Measurements from ENCODE around the gene EFEMP2. TPM values are rescaled to one million over a fixed set of nuclear protein-coding genes. Genes with fewer than 3 reads are reported as not detected.
A peak's percentile ranks its signal among the peaks of the same experiment; 100 is the strongest.

EFEMP2 gene
- total RNA-seq, 1 experiment from 2014 or later: 13.2 TPM

DNA sequence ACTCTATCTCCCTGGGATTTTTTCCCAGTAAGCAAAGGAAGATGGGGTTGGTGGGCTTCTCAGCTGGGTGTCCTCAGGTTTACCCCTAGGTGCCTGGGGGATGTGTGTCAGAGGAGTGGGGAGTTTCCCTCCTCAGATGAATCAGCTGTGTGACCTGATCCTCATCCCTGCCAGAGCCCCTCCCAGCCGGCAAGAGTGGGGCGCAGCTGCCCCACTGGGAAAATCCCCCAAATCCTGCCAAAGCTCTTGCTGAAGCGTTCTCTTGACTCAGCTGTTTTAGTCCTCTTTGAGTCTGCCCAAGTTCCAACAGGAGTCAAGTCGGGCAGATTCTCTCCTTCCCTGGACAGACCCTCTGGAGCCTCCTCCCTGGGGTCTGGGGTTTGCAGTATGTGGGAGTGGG is 40.2 kb upstream of the EFEMP2 start:
- DNase-seq: peak; percentile 35
- H3K4me3 ChIP-seq (ENCODE audit: insufficient read depth, low read depth, low read length): no peak overlapping the region
- no peaks in the 10 kb centered on the region; the same call in 1 of the 2 replicates for H3K27me3 ChIP-seq (ENCODE audit: control insufficient read depth, insufficient read depth, low read length)
- no peaks in the 10 kb centered on the region for H3K36me3 ChIP-seq (replicated peaks; ENCODE audit: control insufficient read depth, insufficient read depth, low read length)

DNA sequence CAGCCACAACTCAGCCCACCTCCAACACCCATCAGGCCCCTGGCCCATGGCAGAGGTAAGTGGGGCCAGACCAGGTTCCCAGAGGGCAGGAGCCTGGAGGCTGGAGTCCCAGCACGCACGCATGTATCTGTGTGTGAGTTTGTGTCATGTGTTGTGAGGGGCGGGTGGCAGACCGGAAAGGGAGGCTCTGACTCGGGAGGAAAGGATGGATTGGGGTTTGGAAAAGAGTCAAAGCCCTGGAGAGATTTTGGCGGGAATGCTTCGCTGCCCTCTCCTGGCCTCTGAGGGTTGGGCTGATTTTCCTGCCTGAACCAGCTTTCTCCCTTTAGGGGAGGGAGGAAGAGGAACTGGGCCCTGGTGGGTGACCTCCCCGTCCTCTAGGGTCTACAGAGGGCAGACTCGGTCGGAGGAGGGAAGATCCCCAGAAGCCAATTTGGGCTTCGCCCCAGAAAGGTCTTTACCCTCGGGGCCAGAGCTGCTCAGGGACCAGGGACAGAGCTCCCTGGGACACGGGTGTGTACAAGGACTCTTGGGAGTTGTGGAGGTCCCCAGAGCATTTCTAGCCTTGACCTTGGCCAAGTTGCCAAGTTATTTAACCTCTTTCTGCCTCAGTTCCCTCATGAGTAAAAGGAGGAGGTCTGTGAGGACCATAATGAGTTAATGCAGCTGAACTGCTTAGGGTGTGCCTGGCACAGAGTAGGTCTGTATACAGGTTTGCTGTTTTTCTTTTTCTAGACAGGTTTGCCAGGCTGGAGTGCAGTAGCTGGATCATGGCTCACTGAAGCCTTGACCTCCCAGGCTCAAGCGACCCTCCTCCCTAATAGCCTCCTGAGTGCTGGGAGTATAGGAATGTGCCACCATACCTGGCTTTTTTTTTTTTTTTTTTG is 39.3 kb upstream of the EFEMP2 start:
- Histone ChIP-seq H3K36me3 (replicated peaks; ENCODE audit: control insufficient read depth, insufficient read depth, low read length) (no peaks in the 10 kb centered on the region), H3K4me3 (ENCODE audit: insufficient read depth, low read depth, low read length) (no peak overlapping the region), H3K27me3 (ENCODE audit: control insufficient read depth, insufficient read depth, low read length) (no peaks in the 10 kb centered on the region; the same call in 1 of the 2 replicates)
- peak; percentile 89 for DNase-seq

DNA sequence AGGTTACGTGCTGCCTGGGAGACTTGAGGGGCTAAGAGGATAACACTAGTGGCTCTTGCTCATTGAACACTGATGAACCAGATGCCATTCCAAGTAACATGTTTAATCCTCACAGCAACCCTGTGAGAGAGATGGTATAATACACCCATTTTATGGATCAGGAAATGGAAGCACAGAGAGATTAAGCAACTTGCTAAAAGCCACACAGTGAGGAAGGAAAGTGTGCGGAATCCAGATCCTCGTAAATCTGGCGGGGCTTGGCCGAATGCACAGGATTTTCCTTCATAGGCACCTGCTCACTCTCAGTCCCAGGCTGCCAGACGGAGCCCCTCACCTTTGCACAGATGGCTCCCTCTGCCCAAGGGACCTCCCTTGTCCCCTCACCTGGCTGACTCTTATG is 35.3 kb upstream of the EFEMP2 start:
- Histone ChIP-seq H3K36me3 (replicated peaks; ENCODE audit: control insufficient read depth, insufficient read depth, low read length) (no peaks in the 10 kb centered on the region), H3K27me3 (ENCODE audit: control insufficient read depth, insufficient read depth, low read length) (no peaks in the 10 kb centered on the region; the same call in none of the 2 replicates), H3K4me3 (ENCODE audit: insufficient read depth, low read depth, low read length) (no peak overlapping the region)
- no peak for DNase-seq

DNA sequence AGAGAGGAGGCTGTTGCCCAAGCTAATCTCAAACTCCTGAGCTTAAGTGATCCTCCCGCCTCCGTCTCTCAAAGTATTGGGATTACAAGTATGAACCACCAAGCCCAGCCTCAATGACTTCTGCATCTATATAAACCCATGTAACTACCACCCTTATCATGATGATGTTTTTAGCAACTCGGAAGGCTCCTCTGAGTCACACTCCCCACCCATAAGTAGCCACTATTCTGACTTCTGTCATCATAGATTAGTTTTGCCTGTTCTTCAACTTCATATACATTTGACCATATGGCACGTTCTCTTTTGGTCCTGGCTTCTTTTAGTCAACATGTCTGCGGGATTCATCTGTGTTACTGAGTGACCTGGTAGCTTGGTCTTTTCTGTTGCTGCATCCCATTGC is 34.0 kb upstream of the EFEMP2 start:
- no peaks in the 10 kb centered on the region for H3K36me3 ChIP-seq (replicated peaks; ENCODE audit: control insufficient read depth, insufficient read depth, low read length)
- no peak overlapping the region for H3K4me3 ChIP-seq (ENCODE audit: insufficient read depth, low read depth, low read length)
- peaks cover 8% of the 10 kb centered on the region for H3K27me3 ChIP-seq (ENCODE audit: control insufficient read depth, insufficient read depth, low read length)
- DNase-seq: no peak

DNA sequence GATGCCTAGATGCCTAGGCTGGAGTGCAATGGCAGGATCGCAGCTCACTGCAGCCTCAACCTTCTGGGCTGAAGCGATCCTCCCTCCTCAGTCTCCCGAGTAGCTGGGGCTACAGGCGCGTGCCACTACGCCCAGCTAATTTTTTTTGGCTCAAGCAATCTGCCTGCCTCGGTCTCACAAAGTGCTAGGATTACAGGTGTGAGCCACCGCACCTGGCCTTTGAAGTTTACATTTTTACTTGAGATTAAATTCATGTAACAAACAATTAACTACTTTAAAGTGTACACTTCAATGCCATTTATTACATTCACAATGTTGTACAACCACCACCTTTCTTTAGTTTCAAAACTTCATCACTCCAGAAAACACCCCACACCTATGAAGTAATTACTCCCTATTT is 31.1 kb upstream of the EFEMP2 start:
- DNase-seq: no peak
- Histone ChIP-seq H3K36me3 (replicated peaks; ENCODE audit: control insufficient read depth, insufficient read depth, low read length) (no peaks in the 10 kb centered on the region), H3K27me3 (ENCODE audit: control insufficient read depth, insufficient read depth, low read length) (peaks cover 30% of the 10 kb centered on the region), H3K4me3 (ENCODE audit: insufficient read depth, low read depth, low read length) (no peak overlapping the region)

DNA sequence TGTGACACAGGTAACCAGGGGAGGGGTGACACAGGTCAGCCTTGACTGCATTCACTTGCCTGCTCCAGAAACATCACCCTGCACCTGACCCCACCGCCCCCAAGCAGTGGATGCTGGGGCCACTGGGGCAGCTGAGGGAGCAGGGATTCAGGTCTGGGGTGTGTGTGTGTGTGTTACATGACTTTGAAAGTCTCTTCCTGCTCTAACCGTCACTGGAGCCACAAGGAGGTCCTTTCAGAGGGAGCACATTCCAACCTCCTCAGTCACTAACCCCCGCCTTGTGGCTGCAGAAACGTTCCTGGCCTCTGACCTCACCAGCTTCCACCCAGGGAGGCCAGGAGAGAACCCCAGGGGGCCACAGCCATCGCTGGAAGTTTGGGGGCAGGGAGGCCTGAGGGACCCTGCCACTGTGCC is 30.5 kb upstream of the EFEMP2 start:
- Histone ChIP-seq H3K27me3 (ENCODE audit: control insufficient read depth, insufficient read depth, low read length) (peaks cover 36% of the 10 kb centered on the region), H3K4me3 (ENCODE audit: insufficient read depth, low read depth, low read length) (no peak overlapping the region), H3K36me3 (replicated peaks; ENCODE audit: control insufficient read depth, insufficient read depth, low read length) (no peaks in the 10 kb centered on the region)
- peak; percentile 76 for DNase-seq

DNA sequence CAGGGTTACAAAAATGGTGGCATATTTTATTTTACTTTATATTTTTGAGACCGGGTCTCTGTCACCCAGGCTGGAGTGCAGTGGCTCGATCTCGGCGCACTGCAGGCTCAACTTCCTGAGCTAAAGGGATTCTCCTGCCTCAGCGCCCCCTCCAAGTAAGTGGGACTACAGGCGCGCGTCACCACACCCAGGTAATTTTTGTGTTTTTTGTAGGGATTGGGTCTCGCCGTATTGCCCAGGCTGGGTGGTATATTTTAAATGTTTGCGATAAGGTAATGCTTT is 28.2 kb upstream of the EFEMP2 start:
- peaks cover 36% of the 10 kb centered on the region for H3K27me3 ChIP-seq (ENCODE audit: control insufficient read depth, insufficient read depth, low read length)
- H3K4me3 ChIP-seq (ENCODE audit: insufficient read depth, low read depth, low read length): no peak overlapping the region; the same call in 1 of the 2 replicates
- no peaks in the 10 kb centered on the region; the same call in 1 of the 2 replicates for H3K36me3 ChIP-seq (replicated peaks; ENCODE audit: control insufficient read depth, insufficient read depth, low read length)
- DNase-seq: no peak

DNA sequence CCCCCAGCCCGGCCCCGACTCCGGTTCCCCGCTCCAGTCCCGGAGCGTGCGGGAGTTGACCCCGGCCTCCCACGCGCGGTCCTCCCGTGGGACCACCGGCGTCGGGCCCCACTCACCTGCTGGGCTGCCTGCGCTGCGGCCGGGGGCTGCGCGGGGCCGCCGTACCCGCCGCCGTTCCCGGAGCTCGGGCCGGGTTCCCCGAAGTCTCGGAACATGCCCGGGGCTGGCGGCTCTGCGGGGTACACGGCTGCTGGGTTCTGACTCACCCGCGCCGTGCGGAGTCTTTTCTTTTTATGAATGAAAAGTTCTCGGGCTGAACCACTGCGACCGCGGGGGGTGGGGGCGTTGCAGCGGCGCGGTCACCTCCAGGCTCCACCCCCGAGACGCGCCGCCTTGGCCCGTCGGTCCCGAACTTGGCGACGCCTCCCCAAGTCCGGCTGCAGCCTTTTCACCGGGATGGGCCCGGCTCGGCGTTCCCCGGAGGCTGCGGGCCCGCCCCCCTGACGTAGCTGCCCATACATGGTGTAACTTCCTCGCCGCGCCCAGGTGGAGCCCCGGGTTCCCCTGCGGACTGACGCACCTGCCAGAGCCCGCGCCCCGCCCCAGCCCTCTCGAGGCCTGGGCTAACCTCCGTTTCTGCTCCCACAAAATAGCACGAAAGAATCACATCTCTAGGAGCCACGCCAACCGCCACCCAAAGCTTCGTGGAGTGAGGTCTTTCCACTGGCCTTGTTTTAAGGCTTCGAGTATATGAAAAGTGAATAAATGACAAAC is 27.7 kb upstream of the EFEMP2 start, which contains the start of gene FOSL1:
TSS of gene FOSL1 (minus strand) at position 264 of the 774 bp plus-strand sequence. CDS start at position 215, 49 bp downstream.
- peak; percentile 99 for DNase-seq
- H3K4me3 ChIP-seq (ENCODE audit: insufficient read depth, low read depth, low read length): peak within 1 kb of the TSS; percentile 61
- no peaks in the 10 kb centered on the region; the same call in 1 of the 2 replicates for H3K36me3 ChIP-seq (replicated peaks; ENCODE audit: control insufficient read depth, insufficient read depth, low read length)
- peaks cover 36% of the 10 kb centered on the region for H3K27me3 ChIP-seq (ENCODE audit: control insufficient read depth, insufficient read depth, low read length)

DNA sequence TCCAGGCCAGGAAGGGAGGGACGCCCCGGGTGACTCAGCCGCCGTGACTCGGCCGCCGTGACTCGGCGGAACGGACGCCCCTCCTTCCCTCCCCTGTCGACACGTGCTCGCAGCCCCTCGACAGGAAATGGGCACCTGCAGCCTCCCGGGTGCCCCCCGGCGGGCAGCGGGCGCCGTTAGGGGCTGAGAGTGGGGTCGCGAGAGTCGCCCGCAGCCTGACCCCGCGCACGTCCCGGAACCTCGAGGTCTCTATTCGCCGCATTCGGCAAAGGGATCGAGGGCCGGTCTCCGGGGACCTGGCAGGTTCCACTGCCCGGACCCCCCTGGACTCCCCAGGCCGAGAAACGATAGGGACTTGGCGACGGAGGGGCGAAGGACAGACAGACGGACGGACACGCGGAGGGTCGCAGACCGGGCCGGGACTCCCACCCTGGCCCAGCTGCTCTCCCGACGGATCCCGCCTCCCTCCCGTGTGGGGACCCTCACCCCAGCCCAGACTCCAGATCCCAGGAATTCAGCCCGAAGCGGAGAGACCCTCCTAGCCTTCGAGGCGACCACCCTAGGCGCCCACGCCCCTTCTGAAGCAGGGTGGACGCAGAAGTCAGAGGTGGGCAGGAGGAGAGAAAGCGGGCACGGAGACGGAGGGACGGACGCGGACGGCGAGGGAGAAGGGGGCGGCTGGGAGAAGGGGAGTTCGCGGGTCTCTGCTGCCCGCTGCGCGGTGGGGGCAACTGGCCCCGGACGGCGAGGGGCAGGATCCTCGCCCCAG is 26.9 kb upstream of the EFEMP2 start:
- peak; percentile 89 for DNase-seq
- peaks cover 36% of the 10 kb centered on the region for H3K27me3 ChIP-seq (ENCODE audit: control insufficient read depth, insufficient read depth, low read length)
- H3K36me3 ChIP-seq (replicated peaks; ENCODE audit: control insufficient read depth, insufficient read depth, low read length): no peaks in the 10 kb centered on the region; the same call in 1 of the 2 replicates

DNA sequence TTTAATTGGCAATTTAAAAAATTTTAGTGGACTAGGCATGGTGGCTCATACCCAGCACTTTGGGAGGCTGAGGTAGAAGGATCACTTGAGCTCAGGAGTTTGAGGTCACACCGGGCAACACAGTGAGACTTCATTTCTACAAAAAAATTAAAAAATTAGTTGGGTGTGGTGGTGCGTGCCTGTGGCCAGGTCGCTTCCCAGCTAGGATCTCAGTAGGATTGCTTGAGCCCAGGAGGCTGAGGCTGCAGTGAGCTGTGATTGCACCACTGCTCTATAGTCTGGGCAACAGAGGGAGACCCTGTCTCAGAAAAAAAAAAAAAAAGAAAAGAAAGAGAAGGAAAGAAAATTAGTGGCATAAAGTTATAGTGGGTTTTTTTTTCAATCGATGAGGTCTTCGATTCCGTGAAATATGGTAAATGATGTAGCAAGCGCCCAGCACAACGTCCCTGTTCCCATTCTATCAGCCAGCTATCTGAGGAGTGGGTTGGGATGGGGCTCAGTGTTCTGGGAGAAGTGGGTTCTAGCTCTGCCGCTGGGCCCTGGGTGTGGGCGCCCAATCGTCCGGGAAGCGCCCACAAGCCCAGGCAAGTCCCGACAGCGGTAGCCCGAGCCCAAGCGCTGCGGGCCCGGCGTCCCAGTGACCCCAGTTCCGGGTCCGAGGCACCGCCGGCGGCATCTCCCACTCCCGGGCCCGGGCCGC is 26.2 kb upstream of the EFEMP2 start:
- no peak for DNase-seq
- Histone ChIP-seq H3K27me3 (ENCODE audit: control insufficient read depth, insufficient read depth, low read length) (peaks cover 36% of the 10 kb centered on the region), H3K4me3 (ENCODE audit: insufficient read depth, low read depth, low read length) (peak overlapping the region; percentile 61), H3K36me3 (replicated peaks; ENCODE audit: control insufficient read depth, insufficient read depth, low read length) (no peaks in the 10 kb centered on the region; the same call in 1 of the 2 replicates)

More for the DNA sequence above, 26.9 kb upstream of the EFEMP2 start:
- H3K4me3 ChIP-seq (ENCODE audit: insufficient read depth, low read depth, low read length): peak overlapping the region; percentile 61

DNA sequence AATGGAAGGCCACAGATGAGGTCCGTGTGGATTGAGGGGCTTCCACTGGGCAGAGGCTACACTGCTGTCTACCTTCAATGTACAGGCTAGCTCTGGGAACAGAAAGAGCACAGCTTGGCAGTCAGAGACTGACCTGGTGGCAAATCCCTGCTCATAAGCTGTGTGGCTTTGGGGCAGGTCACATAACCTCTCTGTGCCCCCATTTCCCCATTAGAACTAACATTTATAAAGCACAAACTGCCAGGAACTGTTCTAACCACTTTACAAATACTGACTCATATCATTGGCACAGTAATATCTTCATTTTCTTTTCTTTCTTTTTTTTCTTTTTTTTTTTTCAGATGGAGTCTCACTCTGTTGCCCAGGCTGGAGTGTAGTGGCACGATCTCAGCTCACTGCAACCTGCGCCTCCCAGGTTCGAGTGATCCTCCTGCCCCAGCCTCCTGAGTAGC is 24.4 kb upstream of the EFEMP2 start:
- no peak for DNase-seq
- H3K4me3 ChIP-seq (ENCODE audit: insufficient read depth, low read depth, low read length): no peak overlapping the region
- peaks cover 32% of the 10 kb centered on the region for H3K27me3 ChIP-seq (ENCODE audit: control insufficient read depth, insufficient read depth, low read length)
- H3K36me3 ChIP-seq (replicated peaks; ENCODE audit: control insufficient read depth, insufficient read depth, low read length): no peaks in the 10 kb centered on the region; the same call in 1 of the 2 replicates

DNA sequence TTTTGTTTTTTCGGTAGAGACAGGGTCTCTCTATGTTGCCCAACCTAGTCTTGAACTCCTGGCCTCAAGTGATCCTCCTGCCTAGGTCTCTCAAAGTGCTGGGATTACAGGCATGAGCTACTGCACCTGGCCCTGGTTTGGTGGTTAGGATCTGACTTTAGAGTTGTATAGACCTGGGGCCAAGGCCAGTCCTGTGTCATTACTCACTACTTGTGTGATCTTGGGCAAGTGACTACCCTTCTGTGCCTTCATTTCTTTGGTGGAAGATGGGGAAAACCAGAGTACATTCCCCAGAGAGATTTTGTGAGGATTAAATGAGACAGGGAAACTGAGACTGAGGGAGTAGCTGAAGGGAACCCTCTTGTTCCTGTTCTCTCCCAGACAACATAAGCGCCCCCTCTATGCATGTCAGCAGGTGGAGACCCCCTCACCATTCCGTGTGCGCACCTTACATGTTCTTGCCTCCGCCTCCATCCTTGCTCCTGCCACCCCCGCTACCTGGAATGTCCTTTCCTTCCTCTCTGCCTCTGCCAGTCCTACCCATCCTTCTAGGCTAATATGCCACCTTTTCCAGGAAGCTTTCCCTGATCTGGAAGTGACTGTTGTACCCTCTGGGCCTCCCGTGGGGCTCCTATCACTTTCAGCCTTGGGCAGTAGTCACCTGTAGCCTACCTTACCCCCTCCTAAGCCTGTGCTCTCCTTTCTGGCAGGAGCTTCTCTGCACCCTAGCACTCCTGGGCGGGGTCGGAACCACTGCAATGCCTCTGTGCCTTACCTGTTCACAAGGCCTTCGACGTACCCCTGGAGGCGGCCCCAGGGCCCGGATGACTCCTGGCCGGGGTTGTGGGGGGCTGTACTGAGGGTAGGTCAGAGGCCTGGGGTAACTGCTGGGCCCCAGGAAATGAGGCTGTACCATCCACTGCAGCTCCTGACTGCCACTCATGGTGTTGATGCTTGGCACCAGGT is 23.7 kb upstream of the EFEMP2 start:
- Histone ChIP-seq H3K36me3 (replicated peaks; ENCODE audit: control insufficient read depth, insufficient read depth, low read length) (no peaks in the 10 kb centered on the region; the same call in 1 of the 2 replicates), H3K4me3 (ENCODE audit: insufficient read depth, low read depth, low read length) (no peak overlapping the region), H3K27me3 (ENCODE audit: control insufficient read depth, insufficient read depth, low read length) (peaks cover 26% of the 10 kb centered on the region)
- DNase-seq: no peak

DNA sequence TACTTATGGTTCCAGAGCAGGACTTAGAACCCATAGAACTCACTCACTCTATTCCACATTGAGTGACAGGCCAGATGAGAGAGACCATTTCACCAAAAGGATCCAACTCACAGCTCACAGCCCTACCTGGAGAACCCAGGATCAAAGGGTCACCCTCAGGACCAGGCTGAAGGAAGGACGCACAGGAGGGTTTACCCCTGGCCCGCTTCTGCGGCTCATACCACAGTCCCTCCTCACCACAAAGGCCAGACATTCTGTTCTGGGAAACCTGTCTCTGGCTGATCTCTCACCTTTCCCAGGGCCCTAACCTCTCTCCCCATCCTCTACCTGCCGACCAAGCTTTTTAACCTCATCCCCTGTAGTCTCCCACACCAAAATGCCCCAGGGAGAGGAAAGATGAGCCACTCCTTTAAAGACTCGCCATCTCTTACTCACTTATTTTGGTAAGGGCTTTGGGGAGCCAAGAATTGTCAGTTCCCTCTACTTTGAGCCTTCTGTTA is 22.9 kb upstream of the EFEMP2 start:
- Histone ChIP-seq H3K4me3 (ENCODE audit: insufficient read depth, low read depth, low read length) (no peak overlapping the region), H3K27me3 (ENCODE audit: control insufficient read depth, insufficient read depth, low read length) (peaks cover 25% of the 10 kb centered on the region), H3K36me3 (replicated peaks; ENCODE audit: control insufficient read depth, insufficient read depth, low read length) (no peaks in the 10 kb centered on the region; the same call in 1 of the 2 replicates)
- DNase-seq: no peak

All from H7 (cell line).